ENCODE measurements around the gene FHAD1. TPM values are rescaled to one million over a fixed set of nuclear protein-coding genes. Genes with fewer than 3 reads are reported as not detected.

Gene FHAD1
- total and polyA plus RNA-seq, 2 of the 13 experiments (the other 11 are each of a cell fraction or from before 2014, with no cell fraction given) = not detected

DNA sequence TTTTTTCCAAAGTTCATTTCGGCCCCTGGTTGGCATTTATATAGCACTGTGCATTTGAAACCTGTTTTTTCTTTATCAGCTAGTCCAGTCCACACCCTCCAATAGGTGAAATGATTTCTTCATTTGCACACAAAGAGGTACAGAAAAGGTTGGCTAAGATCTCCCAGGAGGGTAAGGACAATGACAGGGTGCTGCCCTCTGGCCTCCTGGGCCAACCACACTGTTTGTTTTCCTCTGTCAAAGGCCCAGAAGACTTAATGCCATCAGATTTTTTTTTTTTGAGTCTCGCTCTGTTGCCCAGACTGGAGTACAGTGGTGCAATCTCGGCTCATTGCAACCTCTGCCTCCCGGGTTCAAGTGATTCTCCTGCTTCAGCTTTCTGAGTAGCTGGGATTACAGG lies 92.5 kb downstream of the FHAD1 start:
- H3K4me3 ChIP-seq (replicated peaks in 1 of 3; ENCODE audit: insufficient read depth in 1 of 3, low read depth in 2 of 3, low read length in 3 of 3) = no peak overlapping the region
- no peaks in the 10 kb centered on the region for H3K79me2 ChIP-seq (ENCODE audit: insufficient read depth, low read length)
- POLR2A ChIA-PET = no interaction called here
- in situ Hi-C loops (cut with HindIII; ENCODE audit: extremely low pct_ligation_motif_present, low pct_unique_long_range_greater_than_20kb) = no loop called here
- no peaks in the 10 kb centered on the region for H3K9me3 ChIP-seq (ENCODE audit: low read length)
- H3K4me2 ChIP-seq (ENCODE audit: low read depth, low read length) = no peak overlapping the region
- H2AFZ ChIP-seq (ENCODE audit: low read length) = no peak overlapping the region
- H3K27ac ChIP-seq (ENCODE audit: extremely low read length, insufficient read depth, low read length) = no peak overlapping the region
- CTCF ChIA-PET (ENCODE audit: low intra/inter-chr PET ratio, low total read pairs) = interaction anchor here (2.0 kb wide), 1 partner anchor 16 kb away, joined by 4 read pairs; no protein-coding TSS in a partner anchor
- peaks cover 0 to 12% of the 10 kb centered on the region in 2 experiments; a peak in 3 of 5 replicates for H3K27me3 ChIP-seq (ENCODE audit: control insufficient read depth in 1 of 2, insufficient read depth in 2 of 2, low read length in 2 of 2)
- FAIRE-seq (no peak), DNase-seq (ENCODE audit: low spot score) (peak; percentile 75), ATAC-seq (peak; percentile 51)
- no peaks in the 10 kb centered on the region for H3K36me3 ChIP-seq (replicated peaks in 1 of 2; ENCODE audit: control insufficient read depth in 1 of 2, insufficient read depth in 2 of 2, low read length in 2 of 2)
- H4K20me1 ChIP-seq (ENCODE audit: insufficient read depth, low read length) = no peaks in the 10 kb centered on the region
- BruUV-seq (replicated peaks) = no TSS peak
- H3K9ac ChIP-seq (ENCODE audit: insufficient read depth, low read depth, low read length) = no peak overlapping the region
- peaks cover 43% of the 10 kb centered on the region for H3K4me1 ChIP-seq (ENCODE audit: insufficient read depth, low read length)
- WGBS (ENCODE audit: low lambda C conversion rate) = under 1% methylated on average over 4 of the region's 4 CpGs
- intact Hi-C loops (cut with micrococcal nuclease; ENCODE audit: unreplicated experiment) = no loop called here
- TF ChIP-seq ZBTB8A (CRISPR knock-in tag; IDR thresholded peaks at IDR 0.05; ENCODE audit: borderline replicate concordance, low read depth) (no peak), TAF15 (IDR thresholded peaks at IDR 0.05; ENCODE audit: low read depth, low read length, poor library complexity, severe bottlenecking) (no peak), ZNF572 (CRISPR knock-in tag; IDR thresholded peaks at IDR 0.05) (no peak), EP300 (IDR thresholded peaks at IDR 0.05; ENCODE audit: low read depth in 2 of 2, low read length in 2 of 2) (peak in 1 of 2 experiments; percentile 12; a peak in 1 of 4 replicates), EP300 (CRISPR knock-in tag; IDR thresholded peaks at IDR 0.05; ENCODE audit: borderline replicate concordance) (no peak), HOXA7 (CRISPR knock-in tag; IDR thresholded peaks at IDR 0.05) (no peak), ZNF337 (CRISPR knock-in tag; IDR thresholded peaks at IDR 0.05; ENCODE audit: borderline replicate concordance, low read depth) (no peak), HNF4A (CRISPR knock-in tag; IDR thresholded peaks at IDR 0.05) (0 out of 2 replicates have a peak, but pooled peaks have one; percentile 12), ZNF746 (CRISPR knock-in tag; IDR thresholded peaks at IDR 0.05) (no peak), ZNF747 (CRISPR knock-in tag; IDR thresholded peaks at IDR 0.05; ENCODE audit: borderline replicate concordance) (no peak), KAT2B (IDR thresholded peaks at IDR 0.05; ENCODE audit: borderline replicate concordance, low read depth, low read length) (no peak), KDM1A (CRISPR knock-in tag; IDR thresholded peaks at IDR 0.05) (no peak), SOX13 (IDR thresholded peaks at IDR 0.05) (peak; percentile 65; the same call in 1 of the 2 replicates), SOX13 (CRISPR knock-in tag; conservative IDR thresholded peaks at IDR 0.05 in 1 of 2, IDR thresholded peaks at IDR 0.05 in 1 of 2) (peak in 1 of 2 experiments; percentile 89; a peak in 2 of 4 replicates), ZNF567 (CRISPR knock-in tag; IDR thresholded peaks at IDR 0.05; ENCODE audit: borderline replicate concordance) (no peak), NR2C2 (CRISPR knock-in tag; IDR thresholded peaks at IDR 0.05; ENCODE audit: borderline replicate concordance) (no peak), NBN (conservative IDR thresholded peaks at IDR 0.05) (no peak), ZNF34 (CRISPR knock-in tag; IDR thresholded peaks at IDR 0.05; ENCODE audit: borderline replicate concordance) (no peak), RARG (CRISPR knock-in tag; IDR thresholded peaks at IDR 0.05; ENCODE audit: low read depth) (no peak), SAP130 (CRISPR knock-in tag; IDR thresholded peaks at IDR 0.05; ENCODE audit: low read depth) (no peak), ZNF33B (CRISPR knock-in tag; IDR thresholded peaks at IDR 0.05) (no peak)
- TF ChIP-seq, protein P1, sequence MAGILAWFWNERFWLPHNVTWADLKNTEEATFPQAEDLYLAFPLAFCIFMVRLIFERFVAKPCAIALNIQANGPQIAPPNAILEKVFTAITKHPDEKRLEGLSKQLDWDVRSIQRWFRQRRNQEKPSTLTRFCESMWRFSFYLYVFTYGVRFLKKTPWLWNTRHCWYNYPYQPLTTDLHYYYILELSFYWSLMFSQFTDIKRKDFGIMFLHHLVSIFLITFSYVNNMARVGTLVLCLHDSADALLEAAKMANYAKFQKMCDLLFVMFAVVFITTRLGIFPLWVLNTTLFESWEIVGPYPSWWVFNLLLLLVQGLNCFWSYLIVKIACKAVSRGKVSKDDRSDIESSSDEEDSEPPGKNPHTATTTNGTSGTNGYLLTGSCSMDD (CRISPR knock-in tag; IDR thresholded peaks at IDR 0.05) = no peak
- TF ChIP-seq, protein P2, sequence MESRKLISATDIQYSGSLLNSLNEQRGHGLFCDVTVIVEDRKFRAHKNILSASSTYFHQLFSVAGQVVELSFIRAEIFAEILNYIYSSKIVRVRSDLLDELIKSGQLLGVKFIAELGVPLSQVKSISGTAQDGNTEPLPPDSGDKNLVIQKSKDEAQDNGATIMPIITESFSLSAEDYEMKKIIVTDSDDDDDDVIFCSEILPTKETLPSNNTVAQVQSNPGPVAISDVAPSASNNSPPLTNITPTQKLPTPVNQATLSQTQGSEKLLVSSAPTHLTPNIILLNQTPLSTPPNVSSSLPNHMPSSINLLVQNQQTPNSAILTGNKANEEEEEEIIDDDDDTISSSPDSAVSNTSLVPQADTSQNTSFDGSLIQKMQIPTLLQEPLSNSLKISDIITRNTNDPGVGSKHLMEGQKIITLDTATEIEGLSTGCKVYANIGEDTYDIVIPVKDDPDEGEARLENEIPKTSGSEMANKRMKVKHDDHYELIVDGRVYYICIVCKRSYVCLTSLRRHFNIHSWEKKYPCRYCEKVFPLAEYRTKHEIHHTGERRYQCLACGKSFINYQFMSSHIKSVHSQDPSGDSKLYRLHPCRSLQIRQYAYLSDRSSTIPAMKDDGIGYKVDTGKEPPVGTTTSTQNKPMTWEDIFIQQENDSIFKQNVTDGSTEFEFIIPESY (CRISPR knock-in tag; IDR thresholded peaks at IDR 0.05) = no peak
- TF ChIP-seq, protein P3, sequence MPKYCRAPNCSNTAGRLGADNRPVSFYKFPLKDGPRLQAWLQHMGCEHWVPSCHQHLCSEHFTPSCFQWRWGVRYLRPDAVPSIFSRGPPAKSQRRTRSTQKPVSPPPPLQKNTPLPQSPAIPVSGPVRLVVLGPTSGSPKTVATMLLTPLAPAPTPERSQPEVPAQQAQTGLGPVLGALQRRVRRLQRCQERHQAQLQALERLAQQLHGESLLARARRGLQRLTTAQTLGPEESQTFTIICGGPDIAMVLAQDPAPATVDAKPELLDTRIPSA (CRISPR knock-in tag; IDR thresholded peaks at IDR 0.05; ENCODE audit: borderline replicate concordance) = no peak

Data from HepG2 (cell line).